ENCODE data around the gene USP37. TPM values are rescaled to one million over a fixed set of nuclear protein-coding genes. Genes with fewer than 3 reads are reported as not detected.
A peak's percentile ranks its signal among the peaks of the same experiment; 100 is the strongest.

The USP37 gene
- total RNA-seq, 1 experiment from 2014 or later = 11.6 TPM

DNA sequence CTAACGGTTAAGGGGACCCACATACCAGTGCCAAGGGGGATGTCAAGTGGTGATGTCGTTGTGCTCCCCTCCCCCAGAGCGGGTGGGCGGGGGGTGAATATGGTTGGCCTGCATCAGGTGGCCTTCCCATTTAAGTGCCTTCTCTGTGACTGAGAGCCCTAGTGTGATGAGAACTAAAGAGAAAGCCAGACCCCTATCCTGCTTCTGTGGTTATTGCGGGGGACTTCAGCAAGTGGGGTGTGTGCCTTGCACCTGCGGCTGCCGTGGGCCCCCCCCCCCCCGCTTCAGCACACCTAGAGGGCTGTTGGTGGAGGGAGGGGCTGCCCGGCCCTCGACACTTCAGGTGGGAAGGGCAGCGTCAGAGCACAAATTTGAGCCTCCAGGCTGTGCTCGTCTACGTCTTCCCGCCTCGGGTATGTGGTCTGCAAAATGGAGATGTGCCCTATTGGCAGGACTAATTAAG, 162.4 kb downstream of the USP37 start:
- no peak for TF ChIP-seq EZH2 (IDR thresholded peaks at IDR 0.05; ENCODE audit: low read length, unreplicated experiment)
- no peak for TF ChIP-seq EZH2phosphoT487 (IDR thresholded peaks at IDR 0.05; ENCODE audit: borderline replicate concordance, low read length)
- TF ChIP-seq, protein P1, sequence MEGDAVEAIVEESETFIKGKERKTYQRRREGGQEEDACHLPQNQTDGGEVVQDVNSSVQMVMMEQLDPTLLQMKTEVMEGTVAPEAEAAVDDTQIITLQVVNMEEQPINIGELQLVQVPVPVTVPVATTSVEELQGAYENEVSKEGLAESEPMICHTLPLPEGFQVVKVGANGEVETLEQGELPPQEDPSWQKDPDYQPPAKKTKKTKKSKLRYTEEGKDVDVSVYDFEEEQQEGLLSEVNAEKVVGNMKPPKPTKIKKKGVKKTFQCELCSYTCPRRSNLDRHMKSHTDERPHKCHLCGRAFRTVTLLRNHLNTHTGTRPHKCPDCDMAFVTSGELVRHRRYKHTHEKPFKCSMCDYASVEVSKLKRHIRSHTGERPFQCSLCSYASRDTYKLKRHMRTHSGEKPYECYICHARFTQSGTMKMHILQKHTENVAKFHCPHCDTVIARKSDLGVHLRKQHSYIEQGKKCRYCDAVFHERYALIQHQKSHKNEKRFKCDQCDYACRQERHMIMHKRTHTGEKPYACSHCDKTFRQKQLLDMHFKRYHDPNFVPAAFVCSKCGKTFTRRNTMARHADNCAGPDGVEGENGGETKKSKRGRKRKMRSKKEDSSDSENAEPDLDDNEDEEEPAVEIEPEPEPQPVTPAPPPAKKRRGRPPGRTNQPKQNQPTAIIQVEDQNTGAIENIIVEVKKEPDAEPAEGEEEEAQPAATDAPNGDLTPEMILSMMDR (conservative IDR thresholded peaks at IDR 0.05; ENCODE audit: low read depth, low read length) = no peak
- peak overlapping the region; percentile 67 for H3K4me3 ChIP-seq (ENCODE audit: low read length)
- H3K27ac ChIP-seq (ENCODE audit: low read length) = peak overlapping the region; percentile 47
- no peaks in the 10 kb centered on the region for H3K9me2 ChIP-seq (replicated peaks; ENCODE audit: low read length)
- no peaks in the 10 kb centered on the region for H3K9me3 ChIP-seq (ENCODE audit: low read length)
- H3K36me3 ChIP-seq (ENCODE audit: low read depth, low read length) = peaks cover 4% of the 10 kb centered on the region; the same call in 1 of the 2 replicates
- DNase-seq = no peak
- H4K20me1 ChIP-seq (ENCODE audit: low read length) = no peaks in the 10 kb centered on the region
- intact Hi-C loops (cut with micrococcal nuclease) = loop anchor here (1.0 to 2.0 kb wide), 4 partner anchors 39 to 243 kb away; no protein-coding TSS in a partner anchor
- ChIA-PET CTCF (interaction anchor here (0.6 to 0.7 kb wide), 2 partner anchors 51 to 119 kb away, joined by 3 to 4 read pairs; no protein-coding TSS in a partner anchor), POLR2A (ENCODE audit: unreplicated experiment) (interaction anchor here (0.5 kb wide), 1 partner anchor 55 kb away, joined by 6 read pairs; no protein-coding TSS in a partner anchor)
- ATAC-seq = peak; percentile 0
- no peaks in the 10 kb centered on the region for H3F3A ChIP-seq (ENCODE audit: low read length, unreplicated experiment)
- peaks cover 16% of the 10 kb centered on the region for H3K79me2 ChIP-seq (ENCODE audit: low read length)
- H3K9ac ChIP-seq (ENCODE audit: low read length) = peak overlapping the region; percentile 46; the same call in 1 of the 2 replicates
- peaks cover 24% of the 10 kb centered on the region for H3K4me1 ChIP-seq (ENCODE audit: insufficient read depth, low read length)
- no peaks in the 10 kb centered on the region for H3K27me3 ChIP-seq (ENCODE audit: low read length)
- peak overlapping the region; percentile 90 for H3K4me2 ChIP-seq (ENCODE audit: low read length)
- peak overlapping the region; percentile 72 for H2AFZ ChIP-seq (ENCODE audit: low read length)
- BruUV-seq (replicated peaks) = TSS peak; percentile 83

DNA sequence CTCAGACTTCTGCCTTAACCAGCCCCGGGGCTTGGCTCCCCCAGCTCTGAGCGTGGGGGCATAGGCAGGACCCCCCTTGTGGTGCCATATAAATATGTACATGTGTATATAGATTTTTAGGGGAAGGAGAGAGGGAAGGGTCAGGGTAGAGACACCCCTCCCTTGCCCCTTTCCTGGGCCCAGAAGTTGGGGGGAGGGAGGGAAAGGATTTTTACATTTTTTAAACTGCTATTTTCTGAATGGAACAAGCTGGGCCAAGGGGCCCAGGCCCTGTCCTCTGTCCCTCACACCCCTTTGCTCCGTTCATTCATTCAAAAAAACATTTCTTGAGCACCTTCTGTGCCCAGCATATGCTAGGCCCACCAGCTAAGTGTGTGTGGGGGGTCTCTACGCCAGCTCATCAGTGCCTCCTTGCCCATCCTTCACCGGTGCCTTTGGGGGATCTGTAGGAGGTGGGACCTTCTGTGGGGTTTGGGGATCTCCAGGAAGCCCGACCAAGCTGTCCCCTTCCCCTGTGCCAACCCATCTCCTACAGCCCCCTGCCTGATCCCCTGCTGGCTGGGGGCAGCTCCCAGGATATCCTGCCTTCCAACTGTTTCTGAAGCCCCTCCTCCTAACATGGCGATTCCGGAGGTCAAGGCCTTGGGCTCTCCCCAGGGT, 162.9 kb downstream of the USP37 start:
- DNase-seq (no peak), ATAC-seq (no peak)
- ChIA-PET POLR2A (ENCODE audit: unreplicated experiment) (interaction anchor here (0.5 kb wide), 1 partner anchor 55 kb away, joined by 6 read pairs; no protein-coding TSS in a partner anchor), CTCF (interaction anchor here (0.6 to 0.7 kb wide), 2 partner anchors 9 to 52 kb away, joined by 3 read pairs; no protein-coding TSS in a partner anchor)
- Histone ChIP-seq H2AFZ (ENCODE audit: low read length) (peak overlapping the region; percentile 72; the same call in 1 of the 2 replicates), H3K4me2 (ENCODE audit: low read length) (peak overlapping the region; percentile 90), H3K4me1 (ENCODE audit: insufficient read depth, low read length) (peaks cover 24% of the 10 kb centered on the region), H3K9me3 (ENCODE audit: low read length) (no peaks in the 10 kb centered on the region), H3K9me2 (replicated peaks; ENCODE audit: low read length) (no peaks in the 10 kb centered on the region), H3K4me3 (ENCODE audit: low read length) (peak overlapping the region; percentile 67), H4K20me1 (ENCODE audit: low read length) (no peaks in the 10 kb centered on the region), H3K9ac (ENCODE audit: low read length) (no peak overlapping the region), H3F3A (ENCODE audit: low read length, unreplicated experiment) (no peaks in the 10 kb centered on the region), H3K27ac (ENCODE audit: low read length) (no peak overlapping the region), H3K27me3 (ENCODE audit: low read length) (no peaks in the 10 kb centered on the region), H3K79me2 (ENCODE audit: low read length) (peaks cover 21% of the 10 kb centered on the region), H3K36me3 (ENCODE audit: low read depth, low read length) (peaks cover 4% of the 10 kb centered on the region; the same call in 1 of the 2 replicates)
- TSS peak; percentile 19 for BruUV-seq (replicated peaks)
- TF ChIP-seq EZH2 (IDR thresholded peaks at IDR 0.05; ENCODE audit: low read length, unreplicated experiment) (no peak), EZH2phosphoT487 (IDR thresholded peaks at IDR 0.05; ENCODE audit: borderline replicate concordance, low read length) (no peak)
- TF ChIP-seq, protein P1 (conservative IDR thresholded peaks at IDR 0.05; ENCODE audit: low read depth, low read length) = no peak
- intact Hi-C loops (cut with micrococcal nuclease) = no loop called here
